HEK293T (cell line): Measurements from ENCODE around the gene DENND6A.

ENCODE experiments used
- ARNT ChIP-seq: fragments of 450-650 bp; IDR thresholded peaks from 2 replicates; pipeline ENCODE4 v1.6.1; 2017; ENCODE audit warnings: mild to moderate bottlenecking
- FOXK2 ChIP-seq: fragments of 450-650 bp; IDR thresholded peaks from 2 replicates; pipeline ENCODE4 v1.6.1; 2016; ENCODE audit warnings: mild to moderate bottlenecking
- FOXM1 ChIP-seq: fragments of 450-650 bp; IDR thresholded peaks from 2 replicates; pipeline ENCODE4 v1.6.1; 2017; ENCODE audit warnings: mild to moderate bottlenecking, borderline replicate concordance
- SUZ12 ChIP-seq: fragments of 450-650 bp; IDR thresholded peaks from 2 replicates; pipeline ENCODE4 v1.6.1; 2016; ENCODE audit warnings: mild to moderate bottlenecking
- ZNF384 ChIP-seq: fragments of 450-650 bp; IDR thresholded peaks from 2 replicates; pipeline ENCODE4 v1.6.1; 2016

DNA sequence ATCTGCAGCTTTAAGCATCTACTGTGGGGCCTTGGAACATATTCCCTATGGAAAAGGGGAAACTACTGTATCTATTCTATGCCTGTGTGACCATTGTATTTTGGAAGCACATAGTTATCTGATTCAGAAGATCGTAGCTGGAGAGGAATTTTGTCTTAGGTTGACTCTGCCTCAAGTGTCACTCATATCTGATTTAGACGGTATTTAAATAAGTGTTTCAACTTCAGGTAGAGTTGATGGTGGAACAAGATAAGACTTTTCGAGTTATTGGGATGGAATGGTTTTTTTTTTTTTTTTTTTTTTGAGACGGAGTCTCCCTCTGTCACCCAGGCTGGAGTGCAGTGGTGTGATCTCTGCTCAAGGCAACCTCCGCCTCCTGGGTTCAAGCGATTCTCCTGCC, 8.9 kb upstream of the DENND6A start:
- TF ChIP-seq FOXM1 (no peak), ZNF384 (no peak), ARNT (no peak), FOXK2 (no peak), SUZ12 (no peak)
